GM19328 (cell line): ENCODE measurements around the gene SPINT2.
"Not testable (repeated sequence)": the region's sequence is repeated elsewhere in the genome, so short reads cannot be mapped to it uniquely, and the experiment has no call there.

ENCODE experiments used
- ATAC-seq: cut with Tn5 transposase; IDR thresholded peaks from one replicate; pipeline ENCODE4 v1.9.1; 2021; ENCODE audit warnings: mild to moderate bottlenecking, moderate library complexity; ENCODE audit not compliant: unreplicated experiment

The SPINT2 gene

GRCh38 chr19:38234615-38235014 lies 29.8 kb upstream of the SPINT2 start:
- no peak for ATAC-seq

- no peak for ATAC-seq
These were observed 24.6 kb upstream of the SPINT2 start for GRCh38 chr19:38239816-38240215.

GRCh38 chr19:38243279-38243673 lies 21.1 kb upstream of the SPINT2 start:
- no peak for ATAC-seq

DNA sequence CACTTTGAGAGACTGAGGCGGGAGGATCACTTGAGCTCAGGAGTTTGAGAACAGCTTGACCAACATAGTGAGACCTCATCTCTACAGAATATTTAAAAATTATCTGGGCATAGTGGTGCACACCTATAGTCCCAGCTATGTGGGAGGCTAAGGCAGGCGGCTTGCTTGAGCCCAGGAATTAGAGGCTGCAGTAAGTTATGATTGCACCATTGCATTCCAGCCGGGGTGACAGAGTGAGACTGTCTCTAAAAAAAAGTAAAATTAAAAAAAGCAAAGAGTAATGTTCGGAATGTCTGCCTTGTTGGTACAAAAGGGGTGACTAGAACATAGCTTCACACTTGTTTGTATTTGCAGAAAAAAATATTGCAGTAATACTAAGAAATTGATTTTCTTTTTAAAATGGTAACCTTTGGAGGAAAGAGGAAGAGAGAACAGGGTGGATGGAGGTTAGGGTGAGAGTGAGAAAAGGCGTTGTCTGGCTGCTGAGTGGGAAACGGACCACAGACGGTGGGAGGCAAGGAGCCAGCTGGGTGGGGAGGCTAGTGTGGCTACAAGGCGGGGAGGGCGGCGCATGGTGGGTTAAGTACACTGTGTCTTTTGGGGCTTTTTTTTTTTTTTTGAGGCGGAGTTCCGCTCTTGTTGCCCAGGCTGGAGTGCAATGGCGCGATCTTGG lies 18.4 kb upstream of the SPINT2 start:
- no peak for ATAC-seq

DNA sequence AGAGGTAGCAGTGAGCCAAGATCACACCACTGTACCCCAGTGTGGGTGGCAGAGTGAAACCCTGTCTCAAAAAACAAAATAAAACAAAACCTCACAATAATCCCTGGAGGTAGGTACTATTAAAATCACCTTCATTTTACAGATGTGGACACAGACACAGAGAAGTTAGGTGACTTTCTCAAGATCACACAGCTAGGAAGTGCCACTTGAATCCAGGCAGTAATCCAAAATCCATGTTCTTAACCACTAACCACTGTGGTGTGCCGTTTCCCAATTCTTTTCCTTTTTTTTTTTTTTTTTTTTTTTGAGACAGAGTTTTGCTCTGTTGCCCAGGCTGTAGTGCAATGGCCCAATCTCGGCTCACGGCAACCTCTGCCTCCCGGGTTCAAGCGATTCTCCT lies 17.2 kb upstream of the SPINT2 start:
- ATAC-seq, result no peak

GRCh38 chr19:38247734-38248268 lies 16.6 kb upstream of the SPINT2 start:
- no peak for ATAC-seq

- no peak for ATAC-seq
These were observed 16.0 kb upstream of the SPINT2 start for GRCh38 chr19:38248421-38248820.

DNA sequence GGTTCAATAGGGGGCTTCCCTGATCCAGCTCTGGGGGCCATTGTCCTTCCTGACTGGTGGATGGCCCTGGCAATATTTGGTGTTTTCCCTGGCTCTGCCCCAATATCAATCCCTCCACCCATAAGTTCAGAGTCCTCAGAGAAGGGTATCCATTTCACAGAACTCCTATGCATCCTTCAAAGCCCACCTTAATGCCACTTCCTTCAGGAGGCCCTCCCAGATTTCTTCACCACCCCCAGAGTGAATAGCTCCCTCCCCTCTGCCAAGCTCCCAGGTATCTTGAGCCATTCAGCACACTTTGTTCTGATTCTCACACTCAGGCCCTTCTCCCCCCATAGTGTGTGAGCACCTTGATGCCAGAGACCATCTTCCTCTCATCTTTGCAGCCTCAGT lies 13.9 kb upstream of the SPINT2 start:
- no peak for ATAC-seq

DNA sequence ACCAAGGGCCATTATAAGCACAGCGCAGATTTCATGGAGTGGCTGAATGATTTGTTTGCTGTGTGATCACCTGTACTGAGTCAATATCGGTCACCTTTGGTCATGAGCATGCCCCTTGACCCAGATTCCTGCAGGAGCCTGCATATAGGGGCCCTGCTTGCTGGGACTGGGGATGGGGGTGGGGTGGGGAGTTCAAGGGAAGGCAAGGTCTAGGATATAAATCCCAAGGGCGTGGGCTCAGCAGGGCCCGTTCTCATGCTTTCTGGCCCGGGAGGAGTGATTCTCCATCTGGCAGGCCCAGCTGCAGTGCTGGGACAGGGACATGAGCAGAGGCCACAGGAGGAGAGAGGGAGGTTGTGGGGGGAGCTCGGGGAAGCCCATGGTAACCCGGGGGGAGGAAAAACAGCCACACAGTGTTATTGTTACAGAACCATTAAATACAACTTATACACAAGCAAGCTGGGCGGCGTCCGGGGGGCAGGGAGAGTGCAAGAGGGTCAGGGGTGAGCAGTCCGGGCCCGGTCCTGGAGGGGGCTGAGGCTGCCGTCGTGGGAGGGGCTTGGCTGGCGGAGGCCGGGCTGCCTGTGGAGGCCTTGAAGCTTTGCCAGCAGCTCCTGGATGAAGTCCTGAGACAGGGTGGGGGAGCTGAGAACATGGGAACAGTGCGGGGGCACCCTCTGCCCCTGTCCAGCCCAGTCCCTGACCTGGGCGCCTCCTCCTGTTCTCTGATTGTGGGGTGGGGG lies 13.4 kb upstream of the SPINT2 start:
- no peak for ATAC-seq

DNA sequence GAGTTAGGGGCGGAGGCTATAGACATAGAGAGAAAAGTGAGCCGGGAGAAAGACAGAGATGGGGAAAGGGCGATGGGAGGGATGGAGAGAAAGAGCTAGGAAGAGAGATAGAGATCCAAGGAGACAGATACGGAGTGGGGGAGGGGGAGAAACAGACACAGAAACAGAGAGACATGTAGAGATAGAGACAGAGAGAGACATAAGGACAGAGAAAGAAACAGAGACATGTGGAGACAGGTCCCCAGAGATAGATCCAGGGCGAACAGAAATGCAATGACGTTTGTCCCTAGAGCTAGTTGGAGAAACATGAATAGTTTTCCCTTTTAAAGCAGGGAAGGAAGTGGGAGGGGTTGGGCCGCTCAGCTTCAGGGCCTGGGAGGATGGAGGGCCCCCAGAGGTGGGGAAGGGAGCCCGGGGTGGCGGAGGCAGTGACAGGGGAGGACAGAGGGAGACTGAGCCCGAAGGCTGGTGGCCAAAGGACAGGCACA lies 12.8 kb upstream of the SPINT2 start:
- ATAC-seq, result no peak

DNA sequence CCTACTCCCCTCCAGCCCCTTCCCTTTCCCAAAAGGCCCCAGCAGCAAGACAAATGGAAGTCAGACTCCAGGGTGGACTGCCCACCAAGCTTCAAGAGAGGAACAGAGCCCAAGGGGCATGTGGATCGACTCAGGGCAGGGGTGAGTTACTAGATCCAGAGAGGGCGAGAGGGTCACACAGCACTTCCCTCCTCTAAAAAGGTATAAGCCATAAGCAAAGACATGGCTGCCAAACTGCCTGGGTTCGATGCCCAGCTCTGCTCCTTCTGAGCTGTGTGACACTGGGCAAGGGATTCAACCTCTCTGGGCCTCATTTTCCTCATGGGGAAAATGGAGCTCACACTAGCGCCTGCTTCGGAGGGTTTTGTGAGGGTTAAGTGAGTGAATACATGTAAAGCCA lies 12.0 kb upstream of the SPINT2 start:
- no peak for ATAC-seq

DNA sequence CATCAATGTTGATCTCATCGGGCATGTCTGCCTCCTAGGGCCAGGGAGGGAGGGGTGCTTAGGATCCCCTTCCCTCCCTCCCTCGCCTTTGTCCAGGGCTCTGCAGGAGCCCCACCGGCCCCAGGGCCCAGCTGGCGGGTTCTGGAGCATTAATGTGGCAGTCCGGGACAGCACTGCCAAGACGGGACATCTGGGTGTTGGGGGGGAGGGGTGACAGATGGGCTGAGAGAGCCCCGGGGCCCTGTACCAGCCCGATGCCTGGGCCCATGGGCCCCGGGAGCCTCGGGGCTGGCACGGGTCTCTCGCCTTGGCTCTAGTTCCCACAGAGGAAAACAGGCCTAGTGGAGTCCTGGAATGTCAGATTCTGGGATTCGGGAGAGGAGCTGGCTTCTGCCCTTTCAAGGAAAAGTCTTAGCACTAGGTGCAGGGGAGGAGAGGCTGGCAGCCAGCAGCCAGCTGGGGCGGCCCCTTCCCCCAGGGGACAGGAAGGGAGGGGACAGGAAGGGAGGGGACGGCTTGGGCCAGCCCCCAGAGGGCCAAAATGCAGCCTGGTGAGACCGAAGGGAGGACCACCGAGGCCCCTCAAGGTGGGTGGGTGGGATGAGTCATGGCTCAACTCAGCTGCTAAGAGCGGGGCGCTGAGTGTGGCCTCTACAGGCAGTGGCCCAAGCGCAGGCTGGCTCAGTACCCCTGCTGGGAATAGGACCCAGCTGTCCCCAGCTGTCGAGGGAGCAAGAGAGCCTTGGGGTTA lies 11.3 kb upstream of the SPINT2 start:
- no peak for ATAC-seq

- ATAC-seq, result no peak
These were observed 10.6 kb upstream of the SPINT2 start for GRCh38 chr19:38253788-38254187.

GRCh38 chr19:38255383-38256014 lies 8.9 kb upstream of the SPINT2 start:
- no peak for ATAC-seq

- not testable (repeated sequence) for ATAC-seq
These were observed 2.4 kb upstream of the SPINT2 start for GRCh38 chr19:38261942-38262341.

DNA sequence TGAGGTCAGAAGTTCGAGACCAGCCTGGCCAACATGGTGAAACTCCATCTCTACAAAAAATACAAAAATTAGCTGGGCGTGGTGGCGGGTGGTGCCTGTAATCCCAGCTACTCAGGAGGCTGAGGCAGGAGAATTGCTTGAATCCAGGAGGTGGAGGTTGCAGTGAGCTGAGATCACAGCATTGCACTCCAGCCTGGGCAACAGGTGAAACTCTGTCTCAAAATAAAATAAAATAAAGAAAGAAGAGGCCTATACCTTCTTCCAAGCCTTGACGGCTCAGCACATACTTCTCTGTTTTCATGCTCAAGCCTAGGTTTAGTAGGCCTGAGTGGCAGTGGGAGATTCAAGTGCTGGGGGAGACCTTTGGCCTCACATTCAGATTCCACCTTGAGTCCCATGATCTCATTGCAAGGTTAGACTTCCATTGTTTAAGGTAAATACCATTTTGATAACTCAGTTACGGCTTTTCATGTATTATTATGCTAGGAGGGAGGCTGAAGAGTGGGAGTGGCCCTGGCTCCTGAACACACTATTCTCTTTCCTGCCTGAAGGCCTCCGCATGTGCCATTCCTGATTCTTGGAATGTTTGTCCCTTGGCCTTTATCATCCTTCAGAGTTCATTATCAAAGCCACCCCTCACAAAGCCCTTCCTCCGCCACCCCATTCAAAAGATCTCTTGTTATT lies 1.6 kb upstream of the SPINT2 start:
- ATAC-seq, result no peak

- no peak for ATAC-seq
These were observed 486 bp upstream of the SPINT2 start for GRCh38 chr19:38263689-38264485.

- ATAC-seq, result no peak
These were observed 964 bp downstream of the SPINT2 start for GRCh38 chr19:38265213-38265861.

DNA sequence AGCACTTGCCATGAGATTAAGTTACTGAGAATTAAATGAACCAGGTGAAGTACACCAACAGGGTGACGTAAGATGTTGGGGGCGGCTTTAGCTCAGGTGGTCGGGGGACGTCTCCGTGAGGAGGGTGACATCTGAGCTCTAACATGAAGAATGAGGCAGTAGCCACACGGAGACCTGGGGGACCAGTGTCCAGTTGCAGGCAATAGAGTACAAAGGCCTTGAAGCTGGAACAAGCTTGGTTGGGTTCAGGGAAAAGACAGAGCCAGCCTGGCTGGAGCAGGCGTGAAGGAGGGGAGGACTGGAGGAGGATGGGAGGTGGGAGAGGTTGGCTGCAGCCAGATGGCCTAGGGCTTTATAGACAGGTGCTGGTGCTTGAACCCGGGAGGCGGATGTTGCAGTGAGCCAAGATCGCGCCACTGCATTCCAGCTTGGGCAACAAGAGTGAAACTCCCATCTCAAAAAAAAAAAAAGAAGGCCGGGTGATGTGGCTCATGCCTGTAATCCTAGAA lies 1.6 kb downstream of the SPINT2 start:
- no peak for ATAC-seq
